HepG2 (cell line): ENCODE data around the gene FAM161A. TPM values are rescaled to one million over a fixed set of nuclear protein-coding genes. Genes with fewer than 3 reads are reported as not detected.
A peak's percentile ranks its signal among the peaks of the same experiment; 100 is the strongest.

Source experiments
- CBFB ChIP-seq: sonication (generic); formaldehyde crosslinking; IDR thresholded peaks from 2 replicates; pipeline ENCODE4 v1.4.0; 2020; ENCODE audit warnings: missing genetic modification reagents
- DNMT1 ChIP-seq: sonication (generic); formaldehyde crosslinking; IDR thresholded peaks from 2 replicates; pipeline ENCODE4 v1.5.1; 2020; ENCODE audit warnings: mild to moderate bottlenecking, missing genetic modification reagents
- GMEB1 ChIP-seq: sonication (generic); formaldehyde crosslinking; IDR thresholded peaks from 2 replicates; pipeline ENCODE4 v1.5.1; 2020; ENCODE audit warnings: missing genetic modification reagents, mild to moderate bottlenecking, borderline replicate concordance
- HMGXB4 ChIP-seq, 2 experiments: sonication (generic) in 1 of 2; formaldehyde crosslinking in 1 of 2; IDR thresholded peaks; 2 replicates each; pipeline versions ENCODE4 v1.4.0 to v1.6.1; 2018 to 2020; ENCODE audit warnings: missing genetic modification reagents in 2 of 2, borderline replicate concordance in 1 of 2, low read depth in 1 of 2, mild to moderate bottlenecking in 1 of 2, missing biosample characterization in 1 of 2
- MED13 ChIP-seq: sonication (generic); formaldehyde crosslinking; IDR thresholded peaks from 2 replicates; pipeline ENCODE4 v1.5.0; 2020; ENCODE audit warnings: missing genetic modification reagents
- PRDM15 ChIP-seq: sonication (generic); formaldehyde crosslinking; IDR thresholded peaks from 2 replicates; pipeline ENCODE4 v1.4.0; 2020; ENCODE audit warnings: missing genetic modification reagents
- PREB ChIP-seq: sonication (generic); formaldehyde crosslinking; IDR thresholded peaks from 2 replicates; pipeline ENCODE4 v1.4.0; 2020; ENCODE audit warnings: missing genetic modification reagents
- SNAI1 ChIP-seq: sonication (generic); formaldehyde crosslinking; IDR thresholded peaks from 2 replicates; pipeline ENCODE4 v1.5.0; 2020; ENCODE audit warnings: mild to moderate bottlenecking, missing genetic modification reagents, borderline replicate concordance
- SP4 ChIP-seq: sonication (generic); formaldehyde crosslinking; IDR thresholded peaks from 2 replicates; pipeline ENCODE4 v1.8.1; 2023; ENCODE audit warnings: mild to moderate bottlenecking, missing genetic modification reagents
- TCF7 ChIP-seq: sonication (generic); IDR thresholded peaks from 2 replicates; pipeline ENCODE4 v1.6.1; 2016; ENCODE audit warnings: antibody characterized with exemption, low read depth
- YEATS4 ChIP-seq: sonication (generic); formaldehyde crosslinking; IDR thresholded peaks from 2 replicates; pipeline ENCODE4 v1.4.0; 2020; ENCODE audit warnings: missing genetic modification reagents, borderline replicate concordance
- ZFP1 ChIP-seq: IDR thresholded peaks from 2 replicates; pipeline ENCODE4 v1.6.1; 2016
- ZNF274 ChIP-seq: sonication (generic); formaldehyde crosslinking; IDR thresholded peaks from 2 replicates; pipeline ENCODE4 v1.5.1; 2020; ENCODE audit warnings: mild to moderate bottlenecking, missing genetic modification reagents
- ZNF513 ChIP-seq: sonication (generic); formaldehyde crosslinking; conservative IDR thresholded peaks from 2 replicates; pipeline ENCODE4 v1.5.0; 2020; ENCODE audit warnings: missing genetic modification reagents
- ZNF605 ChIP-seq: sonication (generic); formaldehyde crosslinking; IDR thresholded peaks from 2 replicates; pipeline ENCODE4 v1.8.0; 2022; ENCODE audit warnings: mild to moderate bottlenecking, missing genetic modification reagents
- ZNF746 ChIP-seq: sonication (generic); formaldehyde crosslinking; IDR thresholded peaks from 2 replicates; pipeline ENCODE4 v1.8.0; 2022; ENCODE audit warnings: mild to moderate bottlenecking, missing genetic modification reagents
- ZSCAN29 ChIP-seq: sonication (generic); formaldehyde crosslinking; conservative IDR thresholded peaks from 2 replicates; pipeline ENCODE4 v1.4.0; 2020; ENCODE audit warnings: mild to moderate bottlenecking, missing genetic modification reagents
- polyA plus RNA-seq, 8 experiments: library from polyadenylated mRNA; depleted of rRNA in 3 of 8; stranded (reverse) in 7 of 8; unstranded in 1 of 8; fragments of >200 nt; fragmentation: Illumina TruSeq in 4 of 8; extraction: Trizol in 4 of 8; gene quantifications; 2 replicates each; pipeline versions ENCODE4 v1.2.1 to v1.2.3, GENCODE V29; 2011 to 2016; ENCODE audit warnings: low read depth in 4 of 8, missing spikeins in 1 of 8, mixed read lengths in 1 of 8; ENCODE audit not compliant: insufficient read depth in 1 of 8
- total RNA-seq, 5 experiments: library from RNA; depleted of rRNA; stranded (reverse); fragments of >200 nt; fragmentation: Illumina TruSeq; extraction: Trizol; gene quantifications; 2 replicates each; pipeline ENCODE4 v1.2.3, GENCODE V29; 2016; ENCODE audit warnings: low read depth in 1 of 5

The FAM161A gene
- total and polyA plus RNA-seq, 2 of the 13 experiments (the other 11 are each of a cell fraction or from before 2014, with no cell fraction given) = 2.7 to 3.4 TPM

- TF ChIP-seq GMEB1 (CRISPR knock-in tag) (no peak; the same call in none of the 2 replicates), YEATS4 (peak; percentile 85), ZNF746 (CRISPR knock-in tag) (no peak; the same call in 1 of the 2 replicates), ZSCAN29 (CRISPR knock-in tag) (peak; percentile 88), TCF7 (no peak), ZFP1 (CRISPR knock-in tag) (no peak), MED13 (no peak), CBFB (no peak), ZNF274 (CRISPR knock-in tag) (peak; percentile 89), ZNF513 (CRISPR knock-in tag) (no peak), ZNF605 (peak; percentile 76; the same call in 1 of the 2 replicates), PRDM15 (CRISPR knock-in tag) (no peak), PREB (no peak), DNMT1 (CRISPR knock-in tag) (0 out of 2 replicates have a peak, but pooled peaks have one; percentile 64), HMGXB4 (CRISPR knock-in tag; IDR thresholded peaks at IDR 0.05; ENCODE audit: borderline replicate concordance in 1 of 2, low read depth in 1 of 2) (0 out of 4 replicates have a peak, but pooled peaks of 1 of the 2 experiments have one; percentile 48), SP4 (CRISPR knock-in tag) (peak; percentile 27; the same call in 1 of the 2 replicates), SNAI1 (no peak)
These were observed 881 bp upstream of the FAM161A start (continued) for GRCh38 chr2:61854564-61855317.
